HCT116 (cell line): ENCODE results near the gene FNDC11.
A peak's percentile ranks its signal among the peaks of the same experiment; 100 is the strongest.

ENCODE experiments used
- CEBPB ChIP-seq: IDR thresholded peaks from 2 replicates; pipeline ENCODE4 v1.6.1; 2012; ENCODE audit warnings: low read depth
- EGR1 ChIP-seq: IDR thresholded peaks from 2 replicates; pipeline ENCODE4 v1.6.1; 2012; ENCODE audit warnings: low read depth
- ELF1 ChIP-seq: IDR thresholded peaks from 2 replicates; pipeline ENCODE4 v1.6.1; 2012; ENCODE audit warnings: low read depth, borderline replicate concordance
- EZH2 ChIP-seq: fragments of 200-600 bp; sonication (generic); IDR thresholded peaks from 2 replicates; pipeline ENCODE4 v1.6.1; 2017; ENCODE audit warnings: antibody characterized with exemption, mixed run types
- EZH2phosphoT487 ChIP-seq: fragments of 200-600 bp; IDR thresholded peaks from 2 replicates; pipeline ENCODE4 v1.6.1; 2018; ENCODE audit warnings: antibody characterized with exemption, borderline replicate concordance
- FOSL1 ChIP-seq: IDR thresholded peaks from 2 replicates; pipeline ENCODE4 v1.6.1; 2012; ENCODE audit warnings: low read depth
- POLR2A ChIP-seq: IDR thresholded peaks from 2 replicates; pipeline ENCODE4 v1.7.0; 2011; ENCODE audit warnings: borderline replicate concordance; ENCODE audit not compliant: insufficient read depth, insufficient read length; ENCODE audit errors: extremely low read depth
- POLR2AphosphoS5 ChIP-seq: IDR thresholded peaks from 2 replicates; pipeline ENCODE4 v1.6.1; 2011; ENCODE audit warnings: mild to moderate bottlenecking, low read depth, low read length, moderate library complexity
- REST ChIP-seq: IDR thresholded peaks from 2 replicates; pipeline ENCODE4 v1.6.1; 2012; ENCODE audit warnings: low read depth
- ZNF274 ChIP-seq: fragments of 200-500 bp; sonication (Bioruptor generic); IDR thresholded peaks from 2 replicates; pipeline ENCODE4 v1.6.1; 2014; ENCODE audit warnings: mild to moderate bottlenecking, low read depth, low read length, inconsistent platforms
- TF ChIP-seq, protein P1 (sequence below), 3 experiments: fragments of 200-600 bp in 1 of 3; sonication (generic) in 1 of 3; IDR thresholded peaks in 2 of 3; conservative IDR thresholded peaks in 1 of 3; 2 replicates each; pipeline ENCODE4 v1.5.1; 2012 to 2017; ENCODE audit warnings: low read depth in 2 of 3, low read length in 2 of 3, antibody characterized with exemption in 1 of 3, borderline replicate concordance in 1 of 3, control low read depth in 1 of 3, mild to moderate bottlenecking in 1 of 3, mixed read lengths in 1 of 3, mixed run types in 1 of 3, moderate library complexity in 1 of 3; ENCODE audit not compliant: insufficient read depth in 1 of 3
- TF ChIP-seq, protein P2 (sequence below): IDR thresholded peaks from 2 replicates; pipeline ENCODE4 v1.6.1; 2012

DNA sequence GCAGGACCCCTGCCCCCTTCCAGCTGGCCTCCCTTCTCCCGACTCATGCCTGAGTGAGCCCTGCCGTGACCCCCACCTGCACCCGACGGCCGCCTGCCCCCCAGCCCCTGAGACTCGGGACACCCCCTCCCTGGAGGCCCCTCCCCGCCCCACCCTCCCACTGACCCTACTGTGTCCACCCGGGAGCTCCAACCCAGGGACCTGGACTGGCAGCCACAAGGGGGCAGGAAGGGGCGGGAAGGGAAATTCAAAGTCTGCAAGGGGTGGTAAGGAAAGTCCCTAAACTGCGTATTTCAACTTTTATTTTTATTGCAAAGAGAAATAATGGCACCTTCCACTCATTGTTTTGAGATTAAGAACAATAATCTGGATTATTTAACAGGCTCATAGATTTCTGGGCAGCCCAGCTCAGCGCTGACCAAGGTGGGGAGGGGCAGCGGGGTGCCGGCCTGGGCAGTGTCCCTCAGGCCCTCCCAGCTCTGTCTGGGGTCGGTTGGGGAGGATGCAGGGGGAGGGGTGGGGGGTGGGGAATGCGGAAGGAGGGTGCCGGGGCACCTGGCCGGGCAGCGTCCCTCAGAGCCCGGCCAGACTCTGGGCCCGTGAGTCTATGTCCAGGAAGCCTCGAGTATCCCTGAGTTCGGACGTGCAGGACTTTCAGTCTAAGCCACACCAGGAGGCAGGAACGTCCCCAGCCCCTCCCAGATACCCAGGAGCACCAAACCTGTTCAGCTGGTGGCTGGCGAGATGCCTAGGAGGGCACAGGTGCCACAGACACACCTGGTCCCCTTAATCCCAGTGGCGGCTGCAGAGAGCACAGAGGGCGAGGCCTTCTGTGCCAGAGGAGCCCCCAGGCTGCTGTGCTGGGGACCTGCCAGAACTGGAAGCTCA, 15.5 kb upstream of the FNDC11 start:
- TF ChIP-seq, protein P1, sequence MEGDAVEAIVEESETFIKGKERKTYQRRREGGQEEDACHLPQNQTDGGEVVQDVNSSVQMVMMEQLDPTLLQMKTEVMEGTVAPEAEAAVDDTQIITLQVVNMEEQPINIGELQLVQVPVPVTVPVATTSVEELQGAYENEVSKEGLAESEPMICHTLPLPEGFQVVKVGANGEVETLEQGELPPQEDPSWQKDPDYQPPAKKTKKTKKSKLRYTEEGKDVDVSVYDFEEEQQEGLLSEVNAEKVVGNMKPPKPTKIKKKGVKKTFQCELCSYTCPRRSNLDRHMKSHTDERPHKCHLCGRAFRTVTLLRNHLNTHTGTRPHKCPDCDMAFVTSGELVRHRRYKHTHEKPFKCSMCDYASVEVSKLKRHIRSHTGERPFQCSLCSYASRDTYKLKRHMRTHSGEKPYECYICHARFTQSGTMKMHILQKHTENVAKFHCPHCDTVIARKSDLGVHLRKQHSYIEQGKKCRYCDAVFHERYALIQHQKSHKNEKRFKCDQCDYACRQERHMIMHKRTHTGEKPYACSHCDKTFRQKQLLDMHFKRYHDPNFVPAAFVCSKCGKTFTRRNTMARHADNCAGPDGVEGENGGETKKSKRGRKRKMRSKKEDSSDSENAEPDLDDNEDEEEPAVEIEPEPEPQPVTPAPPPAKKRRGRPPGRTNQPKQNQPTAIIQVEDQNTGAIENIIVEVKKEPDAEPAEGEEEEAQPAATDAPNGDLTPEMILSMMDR (IDR thresholded peaks at IDR 0.05 in 2 of 3, conservative IDR thresholded peaks at IDR 0.05 in 1 of 3; ENCODE audit: borderline replicate concordance in 1 of 3, insufficient read depth in 1 of 3, low read depth in 2 of 3, low read length in 2 of 3): peak in 1 of 3 experiments; percentile 31; a peak in 1 of 6 replicates
- TF ChIP-seq CEBPB: no peak
- no peak for TF ChIP-seq ZNF274
- TF ChIP-seq EZH2: no peak
- TF ChIP-seq REST: no peak
- no peak for TF ChIP-seq POLR2A
- TF ChIP-seq FOSL1: no peak
- TF ChIP-seq POLR2AphosphoS5: peak; percentile 50; the same call in 1 of the 2 replicates
- TF ChIP-seq, protein P2, sequence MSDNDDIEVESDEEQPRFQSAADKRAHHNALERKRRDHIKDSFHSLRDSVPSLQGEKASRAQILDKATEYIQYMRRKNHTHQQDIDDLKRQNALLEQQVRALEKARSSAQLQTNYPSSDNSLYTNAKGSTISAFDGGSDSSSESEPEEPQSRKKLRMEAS: no peak
- no peak for TF ChIP-seq ELF1
- no peak for TF ChIP-seq EZH2phosphoT487
- TF ChIP-seq EGR1: no peak
